ENCODE results near the gene LEP. TPM values are rescaled to one million over a fixed set of nuclear protein-coding genes. Genes with fewer than 3 reads are reported as not detected.

Gene LEP
- total RNA-seq, 1 donor from 2014 or later, result not detected

- intact Hi-C loops (cut with micrococcal nuclease), result no loop called here
- Mint-ChIP-seq H3K27ac (no peak overlapping the region), H3K27me3 (ENCODE audit: insufficient read depth) (peaks cover 31% of the 10 kb centered on the region), H3K36me3 (ENCODE audit: low read depth) (no peaks in the 10 kb centered on the region), H3K4me1 (ENCODE audit: low read depth) (no peaks in the 10 kb centered on the region), H3K4me3 (no peak overlapping the region), H3K9me3 (no peaks in the 10 kb centered on the region)
- DNase-seq (ENCODE audit: low spot score), result no peak
Observed at GRCh38 chr7:128217030-128217805, 23.9 kb upstream of the LEP start.

GRCh38 chr7:128217967-128218652 is 23.0 kb upstream of the LEP start:
- intact Hi-C loops (cut with micrococcal nuclease), result no loop called here
- Mint-ChIP-seq H3K27ac (no peak overlapping the region), H3K9me3 (no peaks in the 10 kb centered on the region), H3K36me3 (ENCODE audit: low read depth) (no peaks in the 10 kb centered on the region), H3K27me3 (ENCODE audit: insufficient read depth) (peaks cover 30% of the 10 kb centered on the region), H3K4me3 (no peak overlapping the region), H3K4me1 (ENCODE audit: low read depth) (no peaks in the 10 kb centered on the region)
- no peak for DNase-seq (ENCODE audit: low spot score)

GRCh38 chr7:128219636-128220035 is 21.4 kb upstream of the LEP start:
- Mint-ChIP-seq H3K36me3 (ENCODE audit: low read depth) (no peaks in the 10 kb centered on the region), H3K9me3 (no peaks in the 10 kb centered on the region), H3K27ac (no peak overlapping the region), H3K4me3 (no peak overlapping the region), H3K27me3 (ENCODE audit: insufficient read depth) (peaks cover 22% of the 10 kb centered on the region), H3K4me1 (ENCODE audit: low read depth) (no peaks in the 10 kb centered on the region)
- intact Hi-C loops (cut with micrococcal nuclease), result no loop called here
- no peak for DNase-seq (ENCODE audit: low spot score)

- Mint-ChIP-seq H3K4me1 (ENCODE audit: low read depth) (no peaks in the 10 kb centered on the region), H3K36me3 (ENCODE audit: low read depth) (no peaks in the 10 kb centered on the region), H3K4me3 (no peak overlapping the region), H3K9me3 (no peaks in the 10 kb centered on the region), H3K27me3 (ENCODE audit: insufficient read depth) (peaks cover 24% of the 10 kb centered on the region), H3K27ac (no peak overlapping the region)
- DNase-seq (ENCODE audit: low spot score), result no peak
- intact Hi-C loops (cut with micrococcal nuclease), result no loop called here
Observed at GRCh38 chr7:128221929-128222403, 19.1 kb upstream of the LEP start.

GRCh38 chr7:128226132-128226980 is 14.7 kb upstream of the LEP start:
- H3K4me3 Mint-ChIP-seq, result no peak overlapping the region
- intact Hi-C loops (cut with micrococcal nuclease), result no loop called here
- H3K36me3 Mint-ChIP-seq (ENCODE audit: low read depth), result no peaks in the 10 kb centered on the region
- H3K27me3 Mint-ChIP-seq (ENCODE audit: insufficient read depth), result peaks cover 19% of the 10 kb centered on the region
- H3K4me1 Mint-ChIP-seq (ENCODE audit: low read depth), result no peaks in the 10 kb centered on the region
- H3K27ac Mint-ChIP-seq, result no peak overlapping the region
- H3K9me3 Mint-ChIP-seq, result no peaks in the 10 kb centered on the region
- no peak for DNase-seq (ENCODE audit: low spot score)

- no peak for DNase-seq (ENCODE audit: low spot score)
- Mint-ChIP-seq H3K36me3 (ENCODE audit: low read depth) (no peaks in the 10 kb centered on the region), H3K4me3 (no peak overlapping the region), H3K4me1 (ENCODE audit: low read depth) (no peaks in the 10 kb centered on the region), H3K27me3 (ENCODE audit: insufficient read depth) (peaks cover 12% of the 10 kb centered on the region), H3K27ac (no peak overlapping the region), H3K9me3 (no peaks in the 10 kb centered on the region)
- intact Hi-C loops (cut with micrococcal nuclease), result no loop called here
Observed at GRCh38 chr7:128227271-128227670, 13.8 kb upstream of the LEP start.

- DNase-seq (ENCODE audit: low spot score), result no peak
- Mint-ChIP-seq H3K36me3 (ENCODE audit: low read depth) (no peaks in the 10 kb centered on the region), H3K9me3 (no peaks in the 10 kb centered on the region), H3K27me3 (ENCODE audit: insufficient read depth) (peaks cover 21% of the 10 kb centered on the region), H3K4me3 (no peak overlapping the region), H3K4me1 (ENCODE audit: low read depth) (no peaks in the 10 kb centered on the region), H3K27ac (no peak overlapping the region)
- intact Hi-C loops (cut with micrococcal nuclease), result no loop called here
Observed at GRCh38 chr7:128231021-128231420, 10.1 kb upstream of the LEP start.

GRCh38 chr7:128231677-128232076 is 9.4 kb upstream of the LEP start:
- peaks cover 19% of the 10 kb centered on the region for H3K27me3 Mint-ChIP-seq (ENCODE audit: insufficient read depth)
- no peaks in the 10 kb centered on the region for H3K9me3 Mint-ChIP-seq
- H3K4me1 Mint-ChIP-seq (ENCODE audit: low read depth), result peaks cover 2% of the 10 kb centered on the region
- H3K36me3 Mint-ChIP-seq (ENCODE audit: low read depth), result no peaks in the 10 kb centered on the region
- DNase-seq (ENCODE audit: low spot score), result no peak
- no peak overlapping the region for H3K4me3 Mint-ChIP-seq
- no peak overlapping the region for H3K27ac Mint-ChIP-seq
- intact Hi-C loops (cut with micrococcal nuclease), result no loop called here

- intact Hi-C loops (cut with micrococcal nuclease), result no loop called here
- H3K4me1 Mint-ChIP-seq (ENCODE audit: low read depth), result peaks cover 10% of the 10 kb centered on the region
- peaks cover 13% of the 10 kb centered on the region for H3K9me3 Mint-ChIP-seq
- H3K27ac Mint-ChIP-seq, result no peak overlapping the region
- H3K27me3 Mint-ChIP-seq (ENCODE audit: insufficient read depth), result peaks cover 21% of the 10 kb centered on the region
- H3K4me3 Mint-ChIP-seq, result no peak overlapping the region
- H3K36me3 Mint-ChIP-seq (ENCODE audit: low read depth), result peaks cover 5% of the 10 kb centered on the region
- no peak for DNase-seq (ENCODE audit: low spot score)
Observed at GRCh38 chr7:128233471-128233870, 7.6 kb upstream of the LEP start.

GRCh38 chr7:128234476-128235026 is 6.5 kb upstream of the LEP start:
- peaks cover 6% of the 10 kb centered on the region for H3K36me3 Mint-ChIP-seq (ENCODE audit: low read depth)
- no peak for DNase-seq (ENCODE audit: low spot score)
- no peak overlapping the region for H3K27ac Mint-ChIP-seq
- peaks cover 10% of the 10 kb centered on the region for H3K4me1 Mint-ChIP-seq (ENCODE audit: low read depth)
- peaks cover 23% of the 10 kb centered on the region for H3K9me3 Mint-ChIP-seq
- peaks cover 21% of the 10 kb centered on the region for H3K27me3 Mint-ChIP-seq (ENCODE audit: insufficient read depth)
- intact Hi-C loops (cut with micrococcal nuclease), result no loop called here
- no peak overlapping the region for H3K4me3 Mint-ChIP-seq

GRCh38 chr7:128235471-128235870 is 5.6 kb upstream of the LEP start:
- Mint-ChIP-seq H3K9me3 (peaks cover 23% of the 10 kb centered on the region), H3K4me3 (no peak overlapping the region), H3K27me3 (ENCODE audit: insufficient read depth) (peaks cover 17% of the 10 kb centered on the region), H3K36me3 (ENCODE audit: low read depth) (peaks cover 6% of the 10 kb centered on the region), H3K4me1 (ENCODE audit: low read depth) (peaks cover 10% of the 10 kb centered on the region), H3K27ac (no peak overlapping the region)
- no peak for DNase-seq (ENCODE audit: low spot score)
- intact Hi-C loops (cut with micrococcal nuclease), result no loop called here

- H3K27me3 Mint-ChIP-seq (ENCODE audit: insufficient read depth), result peaks cover 17% of the 10 kb centered on the region
- DNase-seq (ENCODE audit: low spot score), result peak; percentile 33
- no peak overlapping the region for H3K4me3 Mint-ChIP-seq
- peak overlapping the region; percentile 1 for H3K27ac Mint-ChIP-seq
- peaks cover 6% of the 10 kb centered on the region for H3K36me3 Mint-ChIP-seq (ENCODE audit: low read depth)
- intact Hi-C loops (cut with micrococcal nuclease), result no loop called here
- peaks cover 10% of the 10 kb centered on the region for H3K4me1 Mint-ChIP-seq (ENCODE audit: low read depth)
- peaks cover 23% of the 10 kb centered on the region for H3K9me3 Mint-ChIP-seq
Observed at GRCh38 chr7:128236924-128237586, 4.0 kb upstream of the LEP start.
